Naive B cell (primary cell): ENCODE results near the gene ZGLP1. TPM values are rescaled to one million over a fixed set of nuclear protein-coding genes. Genes with fewer than 3 reads are reported as not detected.

ENCODE experiments used
- ATAC-seq, 2 donors: fragments of 150-1000 bp; cut with Tn5 transposase; 2 replicates each; pipeline ENCODE4 v1.10.0; 2021; ENCODE audit warnings: low read depth in 2 of 2, mild to moderate bottlenecking in 2 of 2, moderate library complexity in 2 of 2
- DNase-seq: peaks from one replicate; pipeline ENCODE4 v3.0.0; 2022
- H3K27ac Mint-ChIP-seq, 6 donors: one replicate each; pipeline ENCODE4 v1.8.0; 2020 to 2022; ENCODE audit warnings: mild to moderate bottlenecking in 6 of 6, mixed read lengths in 6 of 6, moderate library complexity in 5 of 6, inconsistent platforms in 2 of 6
- H3K27me3 Mint-ChIP-seq, 3 donors: one replicate each; pipeline ENCODE4 v1.8.0; 2021 to 2022; ENCODE audit warnings: mixed read lengths in 3 of 3, mild to moderate bottlenecking in 1 of 3
- H3K36me3 Mint-ChIP-seq, 2 donors: one replicate each; pipeline ENCODE4 v1.8.0; 2020 to 2022; ENCODE audit warnings: mixed read lengths in 2 of 2, inconsistent platforms in 1 of 2, mild to moderate bottlenecking in 1 of 2
- H3K4me1 Mint-ChIP-seq, 3 donors: one replicate each; pipeline ENCODE4 v1.8.0; 2020 to 2022; ENCODE audit warnings: mixed read lengths in 3 of 3, inconsistent platforms in 1 of 3, mild to moderate bottlenecking in 1 of 3, moderate library complexity in 1 of 3
- H3K4me3 Mint-ChIP-seq, 8 donors: one replicate each; pipeline ENCODE4 v1.8.0; 2020 to 2022; ENCODE audit warnings: mild to moderate bottlenecking in 8 of 8, mixed read lengths in 8 of 8, moderate library complexity in 8 of 8, inconsistent platforms in 2 of 8
- H3K9me3 Mint-ChIP-seq, 7 donors: one replicate each; pipeline ENCODE4 v1.8.0; 2020 to 2022; ENCODE audit warnings: mixed read lengths in 7 of 7, mild to moderate bottlenecking in 5 of 7, inconsistent platforms in 2 of 7, moderate library complexity in 1 of 7
- polyA plus RNA-seq, 6 donors: library from polyadenylated mRNA; unstranded; fragments of 300-500 nt; fragmentation: Illumina TruSeq; gene quantifications; one replicate each; pipeline ENCODE4 v1.2.3, GENCODE V29; 2021; ENCODE audit warnings: low read depth in 6 of 6

Gene ZGLP1
- polyA plus RNA-seq, 6 donors from 2014 or later: 0.73 to 0.86 TPM; not detected in 4

- Mint-ChIP-seq H3K27ac (no peak overlapping the region), H3K27me3 (no peaks in the 10 kb centered on the region), H3K4me3 (no peak overlapping the region), H3K4me1 (peaks cover 11 to 19% (median 12%) of the 10 kb centered on the region in 3 donors), H3K36me3 (peaks cover 4 to 17% of the 10 kb centered on the region in 2 donors), H3K9me3 (no peaks in the 10 kb centered on the region)
- ATAC-seq: no peak
- DNase-seq: no peak
Measured at GRCh38 chr19:10320602-10321416, 11.2 kb upstream of the ZGLP1 start.

- peaks cover 22 to 34% (median 24%) of the 10 kb centered on the region in 3 donors for H3K4me1 Mint-ChIP-seq
- H3K36me3 Mint-ChIP-seq: peaks cover 4 to 17% of the 10 kb centered on the region in 2 donors
Measured at GRCh38 chr19:10318807-10319682, 9.4 kb upstream of the ZGLP1 start.

GRCh38 chr19:10317857-10318462 lies 8.3 kb upstream of the ZGLP1 start:
- DNase-seq (no peak), ATAC-seq (no peak)
- H3K9me3 Mint-ChIP-seq: no peaks in the 10 kb centered on the region
- no peak overlapping the region for H3K27ac Mint-ChIP-seq
- peaks cover 22 to 27% (median 24%) of the 10 kb centered on the region in 3 donors for H3K4me1 Mint-ChIP-seq
- H3K36me3 Mint-ChIP-seq: peaks cover 4 to 17% of the 10 kb centered on the region in 2 donors
- no peaks in the 10 kb centered on the region for H3K27me3 Mint-ChIP-seq
- H3K4me3 Mint-ChIP-seq: peak overlapping the region in 2 of 8 donors; percentile 12 to 47

More at GRCh38 chr19:10318807-10319682, 9.4 kb upstream of the ZGLP1 start:
- ATAC-seq (no peak), DNase-seq (no peak)
- Mint-ChIP-seq H3K9me3 (no peaks in the 10 kb centered on the region), H3K4me3 (no peak overlapping the region), H3K27ac (peak overlapping the region in 2 of 6 donors; percentile 34 to 39), H3K27me3 (no peaks in the 10 kb centered on the region)

- Mint-ChIP-seq H3K9me3 (no peaks in the 10 kb centered on the region), H3K4me1 (peaks cover 22 to 25% (median 24%) of the 10 kb centered on the region in 3 donors), H3K27me3 (no peaks in the 10 kb centered on the region), H3K4me3 (peak overlapping the region in 4 of 8 donors; percentile 6 to 93 (median 70)), H3K27ac (peak overlapping the region in 2 of 6 donors; percentile 29 to 84), H3K36me3 (peaks cover 4 to 16% of the 10 kb centered on the region in 2 donors)
- DNase-seq (no peak), ATAC-seq (no peak)
Measured at GRCh38 chr19:10317045-10317856, 7.6 kb upstream of the ZGLP1 start.

GRCh38 chr19:10316229-10317044 lies 6.8 kb upstream of the ZGLP1 start:
- Mint-ChIP-seq H3K27ac (peak overlapping the region; percentile 18 to 95 (median 86)), H3K4me3 (peak overlapping the region; percentile 42 to 97 (median 85)), H3K36me3 (peaks cover 4 to 8% of the 10 kb centered on the region in 2 donors), H3K9me3 (no peaks in the 10 kb centered on the region), H3K27me3 (no peaks in the 10 kb centered on the region), H3K4me1 (peaks cover 19 to 25% (median 22%) of the 10 kb centered on the region in 3 donors)
- DNase-seq (no peak), ATAC-seq (no peak)

GRCh38 chr19:10315335-10316214 lies 6.0 kb upstream of the ZGLP1 start, which contains the start of gene FDX2:
Gene FDX2 (minus strand): TSS chr19:10316015. CDS start chr19:10315996, 19 bp downstream.
- Mint-ChIP-seq H3K27me3 (no peaks in the 10 kb centered on the region), H3K9me3 (no peaks in the 10 kb centered on the region), H3K4me3 (peak within 1 kb of the TSS; percentile 75 to 97 (median 92)), H3K4me1 (peaks cover 19 to 25% (median 22%) of the 10 kb centered on the region in 3 donors), H3K36me3 (peaks cover 4 to 8% of the 10 kb centered on the region in 2 donors), H3K27ac (peak within 1 kb of the TSS; percentile 67 to 96 (median 90))
- ATAC-seq (peak; percentile 93 to 95), DNase-seq (peak; percentile 83)

GRCh38 chr19:10306327-10306726 lies 3.3 kb downstream of the ZGLP1 start:
- Mint-ChIP-seq H3K27ac (no peak overlapping the region), H3K4me1 (peaks cover 7 to 10% (median 7%) of the 10 kb centered on the region in 3 donors), H3K9me3 (no peaks in the 10 kb centered on the region), H3K4me3 (no peak overlapping the region), H3K36me3 (no peaks in the 10 kb centered on the region), H3K27me3 (peaks cover 0 to 8% (median 0%) of the 10 kb centered on the region in 3 donors)
- no peak for ATAC-seq
- no peak for DNase-seq

GRCh38 chr19:10305139-10305806 lies 4.3 kb downstream of the ZGLP1 start:
- peak overlapping the region in 1 of 8 donors; percentile 59 for H3K4me3 Mint-ChIP-seq
- ATAC-seq (no peak), DNase-seq (no peak)
- H3K36me3 Mint-ChIP-seq: no peaks in the 10 kb centered on the region
- H3K4me1 Mint-ChIP-seq: peaks cover 7 to 10% (median 7%) of the 10 kb centered on the region in 3 donors
- H3K27ac Mint-ChIP-seq: no peak overlapping the region
- no peaks in the 10 kb centered on the region for H3K9me3 Mint-ChIP-seq
- peaks cover 0 to 8% (median 0%) of the 10 kb centered on the region in 3 donors for H3K27me3 Mint-ChIP-seq

GRCh38 chr19:10299545-10300458 lies 9.8 kb downstream of the ZGLP1 start:
- H3K27ac Mint-ChIP-seq: no peak overlapping the region
- no peaks in the 10 kb centered on the region for H3K9me3 Mint-ChIP-seq
- H3K36me3 Mint-ChIP-seq: no peaks in the 10 kb centered on the region
- no peak for DNase-seq
- ATAC-seq: no peak
- H3K4me3 Mint-ChIP-seq: peak overlapping the region in 1 of 8 donors; percentile 56
- H3K4me1 Mint-ChIP-seq: peaks cover 6 to 15% (median 10%) of the 10 kb centered on the region in 3 donors
- H3K27me3 Mint-ChIP-seq: peaks cover 5 to 23% (median 16%) of the 10 kb centered on the region in 3 donors
